HepG2 (cell line): ENCODE data around the gene ICOS. TPM values are rescaled to one million over a fixed set of nuclear protein-coding genes. Genes with fewer than 3 reads are reported as not detected.

Source experiments
- ATAC-seq: fragments of 200-7000 bp; cut with Tn5 transposase; 3 replicates; pipeline ENCODE4 v1.9.1; 2020; ENCODE audit warnings: mild to moderate bottlenecking, moderate library complexity
- BruUV-seq: library from RNA; stranded (reverse); fragments of 400-500 nt; replicated peaks from 2 replicates; lab custom pipeline; 2021; lab: Mats Ljungman, UMichigan
- CTCF ChIA-PET: fragments of 300-600 bp; formaldehyde crosslinking; extraction: SDS; loops from one replicate; lab custom pipeline; 2021; ENCODE audit warnings: low total read pairs, inconsistent platforms, low intra/inter-chr PET ratio; lab: Yijun Ruan, JAX
- POLR2A ChIA-PET: fragments of 350-600 bp; sonication (Branson Sonifier 250); formaldehyde crosslinking; loops from one replicate; lab custom pipeline; 2020; ENCODE audit warnings: antibody characterized with exemption, inconsistent platforms; lab: Yijun Ruan, JAX
- DNase-seq: peaks from one replicate; pipeline ENCODE4 v3.0.0-alpha.2; 2015; ENCODE audit warnings: low spot score
- FAIRE-seq: peaks from 3 replicates; lab custom pipeline; 2011; peaks lifted over from hg19 to GRCh38; lab: Jason Lieb, UNC
- H2AFZ ChIP-seq: one replicate; pipeline ENCODE4 v1.6.1; 2011; ENCODE audit warnings: low read length, inconsistent platforms
- H3K27ac ChIP-seq: fragments of 300-600 bp; 3 replicates; pipeline ENCODE4 v1.8.0; 2011; ENCODE audit warnings: mixed run types, mild to moderate bottlenecking, mixed read lengths, low read length, inconsistent platforms; ENCODE audit not compliant: insufficient read depth; ENCODE audit errors: extremely low read length
- H3K27me3 ChIP-seq, 2 experiments: fragments of 200-600 bp in 1 of 2; 2 replicates in 1 of 2; 3 replicates in 1 of 2; pipeline versions ENCODE4 v1.6.0 to v1.8.0; 2011; ENCODE audit warnings: low read length in 2 of 2, mild to moderate bottlenecking in 2 of 2, moderate library complexity in 2 of 2, inconsistent platforms in 1 of 2; ENCODE audit not compliant: insufficient read depth in 2 of 2, control insufficient read depth in 1 of 2
- H3K36me3 ChIP-seq, 2 experiments: fragments of 200-600 bp in 1 of 2; replicated peaks in 1 of 2; 2 replicates in 1 of 2; 3 replicates in 1 of 2; pipeline versions ENCODE4 v1.5.1 to v1.8.0; 2011; ENCODE audit warnings: low read length in 2 of 2, inconsistent platforms in 1 of 2; ENCODE audit not compliant: insufficient read depth in 2 of 2, control insufficient read depth in 1 of 2
- H3K4me1 ChIP-seq: 2 replicates; pipeline ENCODE4 v1.5.1; 2012; ENCODE audit warnings: low read length, inconsistent platforms; ENCODE audit not compliant: insufficient read depth
- H3K4me2 ChIP-seq: 2 replicates; pipeline ENCODE4 v1.6.0; 2011; ENCODE audit warnings: low read depth, low read length, inconsistent platforms
- H3K4me3 ChIP-seq, 3 experiments: fragments of 200-600 bp in 1 of 3; sonication (generic), shearing (Covaris generic) in 1 of 3; replicated peaks in 1 of 3; 2 replicates each; pipeline ENCODE4 v1.5.1; 2011 to 2016; ENCODE audit warnings: low read length in 3 of 3, inconsistent platforms in 2 of 3, low read depth in 2 of 3, mild to moderate bottlenecking in 2 of 3, control low read depth in 1 of 3, mixed read lengths in 1 of 3; ENCODE audit not compliant: insufficient read depth in 1 of 3
- H3K79me2 ChIP-seq: one replicate; pipeline ENCODE4 v1.6.1; 2011; ENCODE audit warnings: low read length, inconsistent platforms; ENCODE audit not compliant: insufficient read depth
- H3K9ac ChIP-seq: 2 replicates; pipeline ENCODE4 v1.6.0; 2011; ENCODE audit warnings: mild to moderate bottlenecking, low read depth, low read length, inconsistent platforms; ENCODE audit not compliant: insufficient read depth
- H3K9me3 ChIP-seq: 2 replicates; pipeline ENCODE4 v1.5.1; 2012; ENCODE audit warnings: mild to moderate bottlenecking, low read length
- H4K20me1 ChIP-seq: 2 replicates; pipeline ENCODE4 v1.6.0; 2011; ENCODE audit warnings: inconsistent platforms, mild to moderate bottlenecking, low read length, moderate library complexity; ENCODE audit not compliant: insufficient read depth
- ELF4 ChIP-seq: sonication (generic); formaldehyde crosslinking; IDR thresholded peaks from 2 replicates; pipeline ENCODE4 v1.5.0; 2020; ENCODE audit warnings: missing genetic modification reagents, mild to moderate bottlenecking, moderate library complexity, borderline replicate concordance
- KDM2A ChIP-seq: sonication (generic); formaldehyde crosslinking; IDR thresholded peaks from 2 replicates; pipeline ENCODE4 v1.4.0; 2020; ENCODE audit warnings: low read depth, missing genetic modification reagents, borderline replicate concordance
- MED1 ChIP-seq: sonication (generic); formaldehyde crosslinking; IDR thresholded peaks from 2 replicates; pipeline ENCODE4 v1.4.0; 2020; ENCODE audit warnings: missing genetic modification reagents
- POGZ ChIP-seq: sonication (generic); formaldehyde crosslinking; IDR thresholded peaks from 2 replicates; pipeline ENCODE4 v1.4.0; 2020; ENCODE audit warnings: mild to moderate bottlenecking, missing genetic modification reagents
- PPARG ChIP-seq: conservative IDR thresholded peaks from 2 replicates; pipeline ENCODE4 v1.6.1; 2016; ENCODE audit warnings: missing biosample characterization, missing genetic modification reagents
- RNF2 ChIP-seq: fragments of 450-650 bp; conservative IDR thresholded peaks from 2 replicates; pipeline ENCODE4 v1.6.1; 2016; ENCODE audit warnings: low read depth
- SMARCE1 ChIP-seq: fragments of 450-650 bp; IDR thresholded peaks from 2 replicates; pipeline ENCODE4 v1.6.1; 2017; ENCODE audit warnings: borderline replicate concordance
- STAT5B ChIP-seq: sonication (generic); formaldehyde crosslinking; IDR thresholded peaks from 2 replicates; pipeline ENCODE4 v1.4.0; 2020; ENCODE audit warnings: missing genetic modification reagents
- THAP11 ChIP-seq: IDR thresholded peaks from 2 replicates; pipeline ENCODE4 v1.6.1; 2016; ENCODE audit warnings: missing biosample characterization, missing genetic modification reagents
- ZBTB42 ChIP-seq: sonication (generic); formaldehyde crosslinking; IDR thresholded peaks from 2 replicates; pipeline ENCODE4 v1.5.0; 2020; ENCODE audit warnings: mild to moderate bottlenecking, missing genetic modification reagents
- ZNF317 ChIP-seq: sonication (generic); formaldehyde crosslinking; IDR thresholded peaks from 2 replicates; pipeline ENCODE4 v1.5.0; 2020; ENCODE audit warnings: mild to moderate bottlenecking, missing genetic modification reagents
- ZNF672 ChIP-seq: sonication (generic); formaldehyde crosslinking; IDR thresholded peaks from 2 replicates; pipeline ENCODE4 v1.8.1; 2022; ENCODE audit warnings: missing genetic modification reagents
- ZNF747 ChIP-seq: sonication (generic); formaldehyde crosslinking; IDR thresholded peaks from 2 replicates; pipeline ENCODE4 v1.8.1; 2023; ENCODE audit warnings: missing genetic modification reagents, mild to moderate bottlenecking, borderline replicate concordance
- ZNF773 ChIP-seq: sonication (generic); formaldehyde crosslinking; IDR thresholded peaks from 2 replicates; pipeline ENCODE4 v1.4.0; 2020; ENCODE audit warnings: missing genetic modification reagents, borderline replicate concordance
- ZNF780A ChIP-seq: sonication (generic); formaldehyde crosslinking; IDR thresholded peaks from 2 replicates; pipeline ENCODE4 v1.8.0; 2022; ENCODE audit warnings: mild to moderate bottlenecking, missing genetic modification reagents, moderate library complexity
- ZNF781 ChIP-seq: sonication (generic); formaldehyde crosslinking; IDR thresholded peaks from 2 replicates; pipeline ENCODE4 v1.5.1; 2020; ENCODE audit warnings: borderline replicate concordance, mild to moderate bottlenecking, missing genetic modification reagents; ENCODE audit errors: not compliant biosample characterization
- ZNF782 ChIP-seq: sonication (generic); formaldehyde crosslinking; IDR thresholded peaks from 2 replicates; pipeline ENCODE4 v1.4.0; 2020; ENCODE audit warnings: missing genetic modification reagents, mild to moderate bottlenecking, borderline replicate concordance
- WGBS: methylation state at CpG from one replicate; pipeline ENCODE4 v1.1.6; 2017; ENCODE audit warnings: low lambda C conversion rate; 5-methylcytosine and 5-hydroxymethylcytosine counted together
- in situ Hi-C: cut with HindIII; loops from 2 replicates; pipeline ENCODE4 v1.10.0; 2017; ENCODE audit warnings: low pct_unique_long_range_greater_than_20kb; ENCODE audit not compliant: extremely low pct_ligation_motif_present
- intact Hi-C: fragments of 100-400 bp; cut with micrococcal nuclease; formaldehyde crosslinking; loops from one replicate; pipeline ENCODE4 v1.10.0; 2022; ENCODE audit not compliant: unreplicated experiment
- polyA plus RNA-seq, 8 experiments: library from polyadenylated mRNA; depleted of rRNA in 3 of 8; stranded (reverse) in 7 of 8; unstranded in 1 of 8; fragments of >200 nt; fragmentation: Illumina TruSeq in 4 of 8; extraction: Trizol in 4 of 8; gene quantifications; 2 replicates each; pipeline versions ENCODE4 v1.2.1 to v1.2.3, GENCODE V29; 2011 to 2016; ENCODE audit warnings: low read depth in 4 of 8, missing spikeins in 1 of 8, mixed read lengths in 1 of 8; ENCODE audit not compliant: insufficient read depth in 1 of 8
- total RNA-seq, 5 experiments: library from RNA; depleted of rRNA; stranded (reverse); fragments of >200 nt; fragmentation: Illumina TruSeq; extraction: Trizol; gene quantifications; 2 replicates each; pipeline ENCODE4 v1.2.3, GENCODE V29; 2016; ENCODE audit warnings: low read depth in 1 of 5
- TF ChIP-seq, protein P1 (sequence below): sonication (generic); formaldehyde crosslinking; IDR thresholded peaks from 2 replicates; pipeline ENCODE4 v1.8.0; 2022; ENCODE audit warnings: missing genetic modification reagents, mild to moderate bottlenecking, inconsistent platforms, borderline replicate concordance
- TF ChIP-seq, protein P2 (sequence below): sonication (generic); formaldehyde crosslinking; IDR thresholded peaks from 2 replicates; pipeline ENCODE4 v1.8.1; 2022; ENCODE audit warnings: mild to moderate bottlenecking, missing genetic modification reagents
- TF ChIP-seq, protein P3 (sequence below): sonication (generic); formaldehyde crosslinking; IDR thresholded peaks from 2 replicates; pipeline ENCODE4 v1.5.0; 2020; ENCODE audit warnings: mild to moderate bottlenecking, missing genetic modification reagents

Gene ICOS
- total and polyA plus RNA-seq, 2 of the 13 experiments (the other 11 are each of a cell fraction or from before 2014, with no cell fraction given) = not detected

DNA sequence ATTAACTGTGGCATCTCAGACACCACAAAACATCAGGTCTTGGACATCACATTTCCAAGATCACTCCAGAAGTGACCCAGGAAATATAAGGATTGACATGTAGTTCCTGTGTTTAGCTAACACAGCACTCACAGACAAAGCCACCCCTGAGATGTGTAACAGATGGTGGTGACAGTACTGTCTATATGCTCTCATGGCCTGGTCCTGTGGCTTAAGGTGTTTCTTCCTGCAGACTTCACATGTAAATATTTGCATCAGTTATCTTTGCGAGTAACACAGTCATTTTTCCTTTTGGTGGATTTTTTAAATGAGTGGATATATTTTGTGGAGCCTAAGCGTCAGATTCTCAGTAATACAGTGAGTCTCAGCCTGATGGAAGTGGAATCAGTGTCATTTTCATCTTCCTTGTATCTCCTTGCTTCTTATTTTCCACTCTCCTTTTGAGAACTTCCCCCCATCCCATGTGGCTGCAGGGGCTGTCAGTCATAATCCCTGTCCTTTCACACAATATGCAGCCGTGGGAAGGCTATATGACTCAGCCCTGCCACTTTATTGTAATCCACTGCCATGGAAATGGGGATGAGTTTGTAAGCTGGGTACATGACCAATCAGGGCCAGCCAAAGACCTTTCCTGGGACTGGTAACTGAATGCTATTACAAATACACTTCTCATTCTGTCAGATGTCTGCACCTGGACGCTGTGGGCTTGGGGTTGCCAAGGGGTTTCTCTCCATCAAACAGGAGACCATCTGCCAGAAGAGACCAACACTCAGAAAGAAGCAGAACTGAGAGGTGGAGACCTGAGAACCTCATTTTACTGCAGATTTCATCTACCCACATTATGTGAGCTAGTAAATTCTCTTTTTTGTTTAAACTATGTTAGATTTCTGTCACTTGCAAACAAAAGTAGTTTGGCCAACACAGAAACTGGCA is 74.3 kb downstream of the ICOS start:
- H3K27ac ChIP-seq = no peak overlapping the region
- no peak for ATAC-seq
- POLR2A ChIA-PET = no interaction called here
- no peak for TF ChIP-seq THAP11 (CRISPR knock-in tag)
- TF ChIP-seq ELF4 (CRISPR knock-in tag) = no peak
- TF ChIP-seq SMARCE1 = no peak
- TF ChIP-seq, protein P1, sequence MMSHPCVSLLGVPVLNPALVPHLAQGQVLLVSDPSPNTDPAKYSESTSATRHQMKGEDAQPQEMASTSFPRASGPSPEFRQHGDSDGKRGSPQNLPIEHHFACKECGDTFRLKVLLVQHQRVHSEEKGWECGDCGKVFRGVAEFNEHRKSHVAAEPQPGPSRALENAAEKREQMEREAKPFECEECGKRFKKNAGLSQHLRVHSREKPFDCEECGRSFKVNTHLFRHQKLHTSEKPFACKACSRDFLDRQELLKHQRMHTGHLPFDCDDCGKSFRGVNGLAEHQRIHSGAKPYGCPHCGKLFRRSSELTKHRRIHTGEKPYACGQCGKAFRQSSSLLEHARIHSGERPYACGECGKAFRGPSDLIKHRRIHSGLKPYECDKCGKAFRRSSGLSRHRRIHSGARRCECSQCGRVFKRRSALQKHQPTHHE (CRISPR knock-in tag) = no peak
- no peak for TF ChIP-seq ZNF672 (CRISPR knock-in tag)
- no peak for TF ChIP-seq RNF2
- TF ChIP-seq POGZ (CRISPR knock-in tag) = no peak
- no peak for TF ChIP-seq ZNF773 (CRISPR knock-in tag)
- no peak for TF ChIP-seq STAT5B
- TF ChIP-seq ZNF747 (CRISPR knock-in tag) = no peak
- TF ChIP-seq ZBTB42 (CRISPR knock-in tag) = no peak
- TF ChIP-seq, protein P2, sequence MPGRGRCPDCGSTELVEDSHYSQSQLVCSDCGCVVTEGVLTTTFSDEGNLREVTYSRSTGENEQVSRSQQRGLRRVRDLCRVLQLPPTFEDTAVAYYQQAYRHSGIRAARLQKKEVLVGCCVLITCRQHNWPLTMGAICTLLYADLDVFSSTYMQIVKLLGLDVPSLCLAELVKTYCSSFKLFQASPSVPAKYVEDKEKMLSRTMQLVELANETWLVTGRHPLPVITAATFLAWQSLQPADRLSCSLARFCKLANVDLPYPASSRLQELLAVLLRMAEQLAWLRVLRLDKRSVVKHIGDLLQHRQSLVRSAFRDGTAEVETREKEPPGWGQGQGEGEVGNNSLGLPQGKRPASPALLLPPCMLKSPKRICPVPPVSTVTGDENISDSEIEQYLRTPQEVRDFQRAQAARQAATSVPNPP (CRISPR knock-in tag) = no peak
- TF ChIP-seq, protein P3, sequence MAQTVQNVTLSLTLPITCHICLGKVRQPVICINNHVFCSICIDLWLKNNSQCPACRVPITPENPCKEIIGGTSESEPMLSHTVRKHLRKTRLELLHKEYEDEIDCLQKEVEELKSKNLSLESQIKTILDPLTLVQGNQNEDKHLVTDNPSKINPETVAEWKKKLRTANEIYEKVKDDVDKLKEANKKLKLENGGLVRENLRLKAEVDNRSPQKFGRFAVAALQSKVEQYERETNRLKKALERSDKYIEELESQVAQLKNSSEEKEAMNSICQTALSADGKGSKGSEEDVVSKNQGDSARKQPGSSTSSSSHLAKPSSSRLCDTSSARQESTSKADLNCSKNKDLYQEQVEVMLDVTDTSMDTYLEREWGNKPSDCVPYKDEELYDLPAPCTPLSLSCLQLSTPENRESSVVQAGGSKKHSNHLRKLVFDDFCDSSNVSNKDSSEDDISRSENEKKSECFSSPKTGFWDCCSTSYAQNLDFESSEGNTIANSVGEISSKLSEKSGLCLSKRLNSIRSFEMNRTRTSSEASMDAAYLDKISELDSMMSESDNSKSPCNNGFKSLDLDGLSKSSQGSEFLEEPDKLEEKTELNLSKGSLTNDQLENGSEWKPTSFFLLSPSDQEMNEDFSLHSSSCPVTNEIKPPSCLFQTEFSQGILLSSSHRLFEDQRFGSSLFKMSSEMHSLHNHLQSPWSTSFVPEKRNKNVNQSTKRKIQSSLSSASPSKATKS (CRISPR knock-in tag) = no peak
- no peak for TF ChIP-seq KDM2A (CRISPR knock-in tag)
- no peak for TF ChIP-seq ZNF782 (CRISPR knock-in tag)
- TF ChIP-seq PPARG (CRISPR knock-in tag) = no peak
- no peak for TF ChIP-seq MED1 (CRISPR knock-in tag)
- no peak for TF ChIP-seq ZNF780A (CRISPR knock-in tag)
- TF ChIP-seq ZNF317 (CRISPR knock-in tag) = no peak
- no peak for TF ChIP-seq ZNF781
- TF ChIP-seq, all 625 proteins: peak for 0
- CTCF ChIA-PET = no interaction called here
- no peak overlapping the region for H3K9ac ChIP-seq
- H4K20me1 ChIP-seq = no peaks in the 10 kb centered on the region
- 2% methylated on average over 4 of the region's 4 CpGs for WGBS
- H3K79me2 ChIP-seq = no peaks in the 10 kb centered on the region
- H3K4me2 ChIP-seq = no peak overlapping the region
- no TSS peak for BruUV-seq
- no peaks in the 10 kb centered on the region; a peak in 1 of 5 replicates for H3K27me3 ChIP-seq
- intact Hi-C loops (no loop called here), in situ Hi-C loops (no loop called here)
- no peak overlapping the region for H3K4me3 ChIP-seq
- no peaks in the 10 kb centered on the region for H3K4me1 ChIP-seq
- no peak for DNase-seq
- FAIRE-seq = no peak
- no peaks in the 10 kb centered on the region for H3K36me3 ChIP-seq
- no peak overlapping the region for H2AFZ ChIP-seq
- H3K9me3 ChIP-seq = no peaks in the 10 kb centered on the region
